PC-9 (cell line): ENCODE results near the gene REPS1. TPM values are rescaled to one million over a fixed set of nuclear protein-coding genes. Genes with fewer than 3 reads are reported as not detected.

Source experiments
- BruUV-seq: library from RNA; stranded (reverse); fragments of 400-500 nt; replicated peaks from 2 replicates; lab custom pipeline; 2021; lab: Mats Ljungman, UMichigan
- CTCF ChIA-PET: fragments of 300-600 bp; sonication (Branson Sonifier 250); formaldehyde crosslinking; loops from one replicate; lab custom pipeline; 2022; ENCODE audit warnings: antibody characterized with exemption; lab: Charles Lee
- POLR2A ChIA-PET: fragments of 300-600 bp; sonication (Branson Sonifier 250); formaldehyde crosslinking; loops from one replicate; lab custom pipeline; 2022; ENCODE audit warnings: antibody characterized with exemption; ENCODE audit not compliant: unreplicated experiment; lab: Charles Lee
- DNase-seq, 2 experiments: peaks; one replicate each; pipeline versions ENCODE4 v3.0.0 to v3.0.0-alpha.2; 2015 to 2022; ENCODE audit warnings: mixed read lengths in 1 of 2
- H2AFZ ChIP-seq: fragments of 200-600 bp; sonication (generic); 2 replicates; pipeline ENCODE4 v1.8.1; 2017; ENCODE audit warnings: antibody characterized with exemption
- H3F3A ChIP-seq: fragments of 200-600 bp; sonication (generic); 2 replicates; pipeline ENCODE4 v1.8.1; 2017; ENCODE audit warnings: antibody characterized with exemption, mild to moderate bottlenecking, low read depth; ENCODE audit not compliant: insufficient read depth
- H3K27ac ChIP-seq: fragments of 200-600 bp; sonication (generic); 2 replicates; pipeline ENCODE4 v1.6.1; 2016; ENCODE audit warnings: mixed run types
- H3K27me3 ChIP-seq: fragments of 200-600 bp; sonication (generic); 2 replicates; pipeline ENCODE4 v1.6.1; 2016; ENCODE audit warnings: low read depth, mixed run types; ENCODE audit not compliant: insufficient read depth
- H3K36me3 ChIP-seq: fragments of 200-600 bp; sonication (generic); 2 replicates; pipeline ENCODE4 v1.6.1; 2016; ENCODE audit warnings: low read depth, mixed run types
- H3K4me1 ChIP-seq: fragments of 200-600 bp; sonication (generic); replicated peaks from 2 replicates; pipeline ENCODE4 v1.6.1; 2016; ENCODE audit warnings: mixed run types; ENCODE audit not compliant: insufficient read depth
- H3K4me2 ChIP-seq: fragments of 200-600 bp; sonication (generic); 2 replicates; pipeline ENCODE4 v1.6.1; 2017; ENCODE audit warnings: mixed run types
- H3K4me3 ChIP-seq: fragments of 200-600 bp; sonication (generic); 2 replicates; pipeline ENCODE4 v1.6.1; 2016; ENCODE audit warnings: mixed run types
- H3K79me2 ChIP-seq: fragments of 200-600 bp; sonication (generic); 2 replicates; pipeline ENCODE4 v1.6.1; 2017; ENCODE audit warnings: low read depth, mixed run types
- H3K9me2 ChIP-seq: fragments of 200-600 bp; sonication (generic); 2 replicates; pipeline ENCODE4 v1.8.1; 2017; ENCODE audit warnings: mild to moderate bottlenecking; ENCODE audit not compliant: insufficient read depth
- H3K9me3 ChIP-seq: fragments of 200-600 bp; sonication (generic); 2 replicates; pipeline ENCODE4 v1.8.1; 2016; ENCODE audit warnings: low read depth; ENCODE audit not compliant: insufficient read depth
- H4K20me1 ChIP-seq: fragments of 200-600 bp; sonication (generic); 2 replicates; pipeline ENCODE4 v1.8.1; 2017; ENCODE audit not compliant: insufficient read depth
- EZH2 ChIP-seq: fragments of 200-600 bp; sonication (generic); IDR thresholded peaks from 2 replicates; pipeline ENCODE4 v1.8.0; 2017; ENCODE audit warnings: antibody characterized with exemption, low read depth
- intact Hi-C: fragments of 100-400 bp; cut with micrococcal nuclease; formaldehyde crosslinking; loops from one replicate; pipeline ENCODE4 v1.10.0; 2022; ENCODE audit not compliant: unreplicated experiment
- total RNA-seq: library from RNA; stranded (reverse); gene quantifications from 2 replicates; pipeline ENCODE4 v1.2.3, GENCODE V29; 2021
- TF ChIP-seq, protein P1 (sequence below): fragments of 200-600 bp; sonication (generic); conservative IDR thresholded peaks from 2 replicates; pipeline ENCODE4 v1.6.1; 2017; ENCODE audit warnings: mixed run types, antibody characterized with exemption, mild to moderate bottlenecking, moderate library complexity

Gene REPS1
- total RNA-seq, 1 experiment from 2014 or later, result 39.6 TPM

GRCh38 chr6:138979813-138980668, 8.0 kb downstream of the REPS1 start:
- no TSS peak for BruUV-seq
- CTCF ChIA-PET, result no interaction called here
- Histone ChIP-seq H3K4me2 (no peak overlapping the region), H3F3A (peaks cover 5% of the 10 kb centered on the region; the same call in 1 of the 2 replicates), H3K4me1 (peaks cover 16% of the 10 kb centered on the region), H4K20me1 (peaks cover 35% of the 10 kb centered on the region; the same call in 1 of the 2 replicates), H3K9me3 (no peaks in the 10 kb centered on the region), H2AFZ (no peak overlapping the region), H3K27ac (no peak overlapping the region), H3K79me2 (peaks cover 99% of the 10 kb centered on the region), H3K9me2 (no peaks in the 10 kb centered on the region), H3K4me3 (no peak overlapping the region), H3K27me3 (no peaks in the 10 kb centered on the region), H3K36me3 (no peaks in the 10 kb centered on the region)
- POLR2A ChIA-PET, result no interaction called here
- intact Hi-C loops, result no loop called here
- TF ChIP-seq, protein P1, sequence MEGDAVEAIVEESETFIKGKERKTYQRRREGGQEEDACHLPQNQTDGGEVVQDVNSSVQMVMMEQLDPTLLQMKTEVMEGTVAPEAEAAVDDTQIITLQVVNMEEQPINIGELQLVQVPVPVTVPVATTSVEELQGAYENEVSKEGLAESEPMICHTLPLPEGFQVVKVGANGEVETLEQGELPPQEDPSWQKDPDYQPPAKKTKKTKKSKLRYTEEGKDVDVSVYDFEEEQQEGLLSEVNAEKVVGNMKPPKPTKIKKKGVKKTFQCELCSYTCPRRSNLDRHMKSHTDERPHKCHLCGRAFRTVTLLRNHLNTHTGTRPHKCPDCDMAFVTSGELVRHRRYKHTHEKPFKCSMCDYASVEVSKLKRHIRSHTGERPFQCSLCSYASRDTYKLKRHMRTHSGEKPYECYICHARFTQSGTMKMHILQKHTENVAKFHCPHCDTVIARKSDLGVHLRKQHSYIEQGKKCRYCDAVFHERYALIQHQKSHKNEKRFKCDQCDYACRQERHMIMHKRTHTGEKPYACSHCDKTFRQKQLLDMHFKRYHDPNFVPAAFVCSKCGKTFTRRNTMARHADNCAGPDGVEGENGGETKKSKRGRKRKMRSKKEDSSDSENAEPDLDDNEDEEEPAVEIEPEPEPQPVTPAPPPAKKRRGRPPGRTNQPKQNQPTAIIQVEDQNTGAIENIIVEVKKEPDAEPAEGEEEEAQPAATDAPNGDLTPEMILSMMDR, result no peak
- no peak for TF ChIP-seq EZH2
- DNase-seq, result no peak

- Histone ChIP-seq H3K36me3 (no peaks in the 10 kb centered on the region), H3K4me2 (no peak overlapping the region), H4K20me1 (peaks cover 29% of the 10 kb centered on the region), H3K4me3 (no peak overlapping the region), H3K27ac (no peak overlapping the region), H3K9me3 (no peaks in the 10 kb centered on the region), H3F3A (no peaks in the 10 kb centered on the region), H3K27me3 (no peaks in the 10 kb centered on the region), H3K9me2 (no peaks in the 10 kb centered on the region), H3K79me2 (peaks cover 99% of the 10 kb centered on the region), H2AFZ (no peak overlapping the region), H3K4me1 (peaks cover 13% of the 10 kb centered on the region)
- TF ChIP-seq, protein P1, result no peak
- ChIA-PET POLR2A (no interaction called here), CTCF (no interaction called here)
- no peak for DNase-seq
- no TSS peak for BruUV-seq
- intact Hi-C loops, result no loop called here
Observed at GRCh38 chr6:138979365-138979764, 8.7 kb downstream of the REPS1 start.

DNA sequence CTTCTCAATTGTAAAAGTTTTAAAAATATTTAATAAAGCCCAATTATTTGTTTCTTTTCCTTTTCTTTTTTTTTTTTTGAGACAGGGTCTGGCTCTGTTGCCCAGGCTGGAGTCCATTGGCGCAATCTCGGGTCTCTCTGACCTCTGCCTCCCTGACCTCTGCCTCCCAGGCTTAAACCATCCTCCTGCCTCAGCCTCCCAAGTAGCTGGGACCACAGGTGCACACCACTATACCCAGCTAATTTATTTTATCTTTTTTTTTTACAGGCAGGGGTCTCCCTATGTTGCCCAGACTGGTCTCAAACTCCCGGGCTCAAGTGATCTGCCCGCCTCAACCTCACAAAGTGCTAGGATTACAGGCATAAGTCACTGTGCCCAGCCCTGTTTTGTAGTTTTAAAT, 9.8 kb downstream of the REPS1 start:
- no peak for DNase-seq
- no TSS peak for BruUV-seq
- Histone ChIP-seq H3F3A (peaks cover 7% of the 10 kb centered on the region; the same call in 1 of the 2 replicates), H3K9me3 (no peaks in the 10 kb centered on the region), H3K27ac (no peak overlapping the region), H3K4me1 (peaks cover 20% of the 10 kb centered on the region), H2AFZ (no peak overlapping the region), H3K4me2 (no peak overlapping the region), H3K27me3 (no peaks in the 10 kb centered on the region), H4K20me1 (peaks cover 32% of the 10 kb centered on the region), H3K79me2 (peaks cover 99% of the 10 kb centered on the region), H3K4me3 (no peak overlapping the region), H3K9me2 (no peaks in the 10 kb centered on the region), H3K36me3 (no peaks in the 10 kb centered on the region)
- intact Hi-C loops, result no loop called here
- TF ChIP-seq, protein P1, result no peak
- no peak for TF ChIP-seq EZH2
- ChIA-PET POLR2A (no interaction called here), CTCF (no interaction called here)
